Measurements from ENCODE around the gene MAP1B. TPM values are rescaled to one million over a fixed set of nuclear protein-coding genes. Genes with fewer than 3 reads are reported as not detected.

MAP1B gene
- total RNA-seq, 1 donor from 2014 or later, result 20.5 TPM

DNA sequence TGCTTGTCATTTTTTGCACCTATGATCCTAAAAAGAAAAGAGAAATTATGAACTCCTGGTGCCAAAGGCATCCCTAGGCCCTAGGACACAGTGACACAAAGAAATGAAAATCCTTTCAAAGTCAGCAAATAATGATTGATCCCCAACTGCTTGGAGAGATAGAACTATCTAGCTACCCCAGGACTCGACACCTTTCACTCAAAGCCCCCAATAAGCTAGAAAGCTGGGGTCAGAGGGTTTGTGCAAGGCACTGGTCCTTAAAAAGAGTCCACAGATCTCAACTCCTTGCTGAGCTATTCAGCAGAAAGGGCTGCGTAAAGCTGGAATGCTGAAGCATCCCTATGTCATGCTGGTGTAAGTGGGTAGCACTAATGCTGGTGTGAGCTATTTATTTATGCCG lies 31.8 kb upstream of the MAP1B start:
- ATAC-seq (no peak), DNase-seq (no peak)
- Histone ChIP-seq H3K9me3 (no peaks in the 10 kb centered on the region), H3K27me3 (no peaks in the 10 kb centered on the region), H3K4me1 (no peaks in the 10 kb centered on the region), H3K4me3 (no peak overlapping the region), H3K27ac (no peak overlapping the region), H3K36me3 (no peaks in the 10 kb centered on the region)
- no peak for TF ChIP-seq CTCF (IDR thresholded peaks at IDR 0.05)
- intact Hi-C loops (cut with DNase I), result no loop called here

- DNase-seq (no peak), ATAC-seq (no peak)
- no peak for TF ChIP-seq CTCF (IDR thresholded peaks at IDR 0.05)
- Histone ChIP-seq H3K4me1 (no peaks in the 10 kb centered on the region), H3K4me3 (no peak overlapping the region), H3K9me3 (no peaks in the 10 kb centered on the region), H3K27me3 (no peaks in the 10 kb centered on the region), H3K36me3 (no peaks in the 10 kb centered on the region), H3K27ac (no peak overlapping the region)
- intact Hi-C loops (cut with DNase I), result no loop called here
These were observed 30.5 kb upstream of the MAP1B start for GRCh38 chr5:72076621-72077300.

DNA sequence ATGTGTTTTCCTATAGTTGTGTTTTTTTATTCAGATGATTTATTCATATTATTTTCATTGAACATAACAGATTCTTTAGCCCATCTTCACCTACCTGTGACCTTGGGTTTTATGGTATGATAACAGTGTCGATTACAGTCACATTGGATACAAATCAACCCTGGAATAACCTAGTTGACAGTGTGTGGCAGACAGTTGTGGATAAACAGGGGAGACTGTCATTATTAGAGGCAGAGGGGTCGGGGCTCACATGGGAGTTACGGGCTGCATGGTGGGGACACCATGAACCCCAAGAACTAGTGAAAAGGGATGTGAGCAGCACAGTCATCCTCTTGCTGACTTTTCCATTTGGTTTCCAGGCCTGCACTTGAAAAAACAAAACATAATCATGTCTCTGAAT lies 29.9 kb upstream of the MAP1B start:
- no peak overlapping the region for H3K4me3 ChIP-seq
- no peaks in the 10 kb centered on the region for H3K36me3 ChIP-seq
- no peaks in the 10 kb centered on the region for H3K4me1 ChIP-seq
- intact Hi-C loops (cut with DNase I), result no loop called here
- no peaks in the 10 kb centered on the region for H3K9me3 ChIP-seq
- no peak overlapping the region for H3K27ac ChIP-seq
- DNase-seq (no peak), ATAC-seq (no peak)
- H3K27me3 ChIP-seq, result no peaks in the 10 kb centered on the region
- no peak for TF ChIP-seq CTCF (IDR thresholded peaks at IDR 0.05)

DNA sequence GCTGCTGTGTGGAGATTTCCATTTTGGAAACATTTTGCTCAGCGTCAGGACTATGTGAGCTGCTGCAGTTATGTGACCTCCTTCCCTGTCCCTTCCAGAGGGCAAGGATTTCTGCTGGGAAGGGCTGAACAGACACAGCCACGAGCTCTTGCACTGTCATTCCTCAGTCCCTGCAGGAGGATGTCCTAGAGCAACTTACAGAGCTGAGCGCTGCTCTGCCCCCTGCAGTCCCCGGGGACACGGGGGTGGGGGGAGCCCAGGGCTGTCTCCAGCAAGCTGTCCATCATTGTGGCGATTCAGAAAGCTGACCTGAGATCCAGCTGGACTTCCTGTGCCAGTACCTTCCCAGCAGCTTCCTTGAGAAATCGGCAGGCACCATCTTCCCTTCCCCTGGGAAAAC lies 28.0 kb upstream of the MAP1B start:
- ATAC-seq (no peak), DNase-seq (no peak)
- intact Hi-C loops (cut with DNase I), result no loop called here
- Histone ChIP-seq H3K4me1 (no peaks in the 10 kb centered on the region), H3K27me3 (no peaks in the 10 kb centered on the region), H3K9me3 (no peaks in the 10 kb centered on the region), H3K36me3 (no peaks in the 10 kb centered on the region), H3K4me3 (no peak overlapping the region), H3K27ac (no peak overlapping the region)
- TF ChIP-seq CTCF (IDR thresholded peaks at IDR 0.05), result no peak

GRCh38 chr5:72082048-72082447 lies 25.2 kb upstream of the MAP1B start:
- ATAC-seq, result no peak
- DNase-seq, result no peak

More at GRCh38 chr5:72082048-72082447, 25.2 kb upstream of the MAP1B start:
- no peak overlapping the region for H3K27ac ChIP-seq
- H3K4me3 ChIP-seq, result no peak overlapping the region
- no peaks in the 10 kb centered on the region for H3K36me3 ChIP-seq
- no peaks in the 10 kb centered on the region for H3K27me3 ChIP-seq
- intact Hi-C loops (cut with DNase I), result no loop called here
- no peak for TF ChIP-seq CTCF (IDR thresholded peaks at IDR 0.05)
- H3K9me3 ChIP-seq, result no peaks in the 10 kb centered on the region
- H3K4me1 ChIP-seq, result no peaks in the 10 kb centered on the region

Data from upper lobe of right lung (tissue), 1 donor.